Measurements from ENCODE around the gene GRIN1.

DNA sequence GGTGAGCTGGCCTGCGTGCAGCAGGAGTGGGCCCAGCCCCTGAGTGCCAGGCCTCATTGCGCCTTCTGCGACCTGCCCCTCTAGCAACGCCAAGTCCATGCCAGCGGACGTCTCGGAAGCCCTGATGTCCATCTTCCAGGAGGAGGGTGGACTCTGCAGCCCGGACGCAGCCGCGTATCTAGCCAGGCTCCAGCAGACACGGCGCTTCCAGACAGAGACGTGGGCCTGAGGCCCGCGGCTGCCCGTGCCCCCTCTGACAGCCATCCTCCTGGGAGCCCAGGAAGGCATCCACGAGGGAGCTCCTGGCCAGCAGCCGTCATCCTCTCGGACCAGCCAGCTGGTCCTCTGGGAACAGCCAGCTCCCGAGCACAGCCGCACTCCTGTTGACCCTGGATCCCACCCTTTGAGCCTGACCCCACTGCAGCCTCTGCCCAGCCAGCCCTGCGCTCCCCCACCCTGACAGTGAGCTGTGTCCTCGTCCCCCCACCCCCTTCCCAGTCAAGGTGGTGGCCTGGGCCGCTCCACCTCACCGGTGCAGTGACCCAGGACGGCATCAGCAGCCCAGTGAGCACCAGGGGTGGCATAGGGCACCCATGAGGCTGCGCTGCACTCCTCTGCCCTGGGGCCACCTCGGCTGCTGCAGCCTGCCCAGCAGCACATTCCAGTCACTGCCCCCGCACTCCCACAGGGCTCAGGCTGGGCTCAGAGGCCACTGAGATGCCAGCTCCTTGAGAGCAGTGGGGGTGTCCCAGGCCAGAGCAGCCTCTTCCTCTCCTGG lies 77.4 kb downstream of the GRIN1 start:
- TF ChIP-seq POLR2A (IDR thresholded peaks at IDR 0.05; ENCODE audit: low read length): no peak
- no peak for TF ChIP-seq GATA1 (IDR thresholded peaks at IDR 0.05; ENCODE audit: low read depth, low read length)
